ENCODE measurements around the gene GPR39.

Gene GPR39

DNA sequence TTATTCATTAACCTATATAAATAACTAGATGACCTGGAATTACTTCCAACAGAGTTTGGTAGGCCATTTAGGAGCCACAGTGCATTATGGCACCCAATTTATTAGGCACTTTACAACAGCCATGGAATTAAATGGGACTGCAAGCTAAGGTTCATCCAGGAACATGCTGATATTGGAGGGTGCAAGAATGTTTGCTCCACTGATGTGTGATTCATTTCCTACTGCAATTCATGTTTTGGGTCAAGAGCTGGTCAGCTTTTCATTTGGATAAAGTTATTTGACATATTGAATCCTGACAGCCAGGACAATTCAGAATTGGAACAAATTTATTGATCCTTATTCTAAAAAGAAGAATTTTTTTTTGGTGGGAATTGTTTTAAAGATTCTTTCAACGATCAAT lies 265.2 kb downstream of the GPR39 start:
- DNase-seq: no peak

DNA sequence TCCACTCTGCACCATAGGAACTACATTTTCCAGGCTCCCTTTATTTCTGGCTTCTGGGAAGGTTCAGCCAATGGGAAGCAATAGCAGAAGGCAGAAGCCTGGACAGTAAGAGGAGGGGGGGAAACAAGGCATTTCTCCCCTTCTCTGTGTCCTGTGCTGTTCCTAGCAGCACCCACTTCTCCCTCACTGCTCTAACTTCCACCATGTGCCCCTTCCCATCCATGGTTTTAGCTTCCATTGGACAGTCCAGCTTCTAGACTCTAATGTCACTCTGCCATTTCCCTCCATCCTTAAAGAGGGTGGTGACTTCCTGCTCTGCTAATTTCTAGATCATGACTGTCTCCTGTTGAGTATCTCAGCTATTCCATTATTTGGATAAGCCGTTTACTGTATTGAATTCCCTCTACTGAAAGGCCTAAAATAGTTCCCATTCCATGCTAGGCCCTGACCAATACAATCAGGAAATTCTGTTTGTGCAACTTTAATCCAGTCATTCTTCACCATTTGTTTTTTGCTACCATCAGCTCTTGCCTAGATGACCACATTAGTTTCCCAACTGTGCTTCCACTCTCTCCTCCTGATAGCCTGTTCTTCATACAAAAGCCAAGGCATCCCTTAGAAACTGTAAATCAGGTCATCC lies 274.2 kb downstream of the GPR39 start:
- DNase-seq: no peak

- DNase-seq: no peak
Measured at GRCh38 chr2:132691556-132691955, 275.0 kb downstream of the GPR39 start.

GRCh38 chr2:132692816-132693215 lies 276.2 kb downstream of the GPR39 start:
- no peak for DNase-seq

All from CD4-positive, alpha-beta T cell treated with Interleukin-6 for 4 hours (primary cell).